HEK293 (cell line): ENCODE measurements around the gene DIP2C.

Experiments used
- CTCF ChIP-seq: fragments of 450-650 bp; formaldehyde crosslinking; IDR thresholded peaks from 2 replicates; pipeline ENCODE4 v1.5.1; 2016; ENCODE audit warnings: missing biosample characterization, missing genetic modification characterization
- EGR2 ChIP-seq: fragments of 450-650 bp; formaldehyde crosslinking; IDR thresholded peaks from 2 replicates; pipeline ENCODE4 v1.5.1; 2016; ENCODE audit warnings: low read depth, missing biosample characterization, missing genetic modification characterization
- GLI4 ChIP-seq: fragments of 450-650 bp; formaldehyde crosslinking; IDR thresholded peaks from 2 replicates; pipeline ENCODE4 v1.5.1; 2016; ENCODE audit warnings: missing biosample characterization, missing genetic modification characterization
- PATZ1 ChIP-seq: fragments of 450-650 bp; formaldehyde crosslinking; IDR thresholded peaks from 2 replicates; pipeline ENCODE4 v1.5.1; 2016; ENCODE audit warnings: missing biosample characterization, missing genetic modification characterization
- PBX3 ChIP-seq: sonication (generic); formaldehyde crosslinking; IDR thresholded peaks from 2 replicates; pipeline ENCODE4 v1.8.1; 2022; ENCODE audit warnings: mild to moderate bottlenecking, moderate library complexity, missing genetic modification reagents
- ZBTB20 ChIP-seq: fragments of 450-650 bp; formaldehyde crosslinking; IDR thresholded peaks from 2 replicates; pipeline ENCODE4 v1.5.1; 2016; ENCODE audit warnings: missing biosample characterization, missing genetic modification characterization
- ZBTB21 ChIP-seq: fragments of 450-650 bp; formaldehyde crosslinking; IDR thresholded peaks from 2 replicates; pipeline ENCODE4 v1.5.1; 2017; ENCODE audit warnings: missing biosample characterization, missing genetic modification characterization
- ZNF138 ChIP-seq: fragments of 450-650 bp; formaldehyde crosslinking; IDR thresholded peaks from 2 replicates; pipeline ENCODE4 v1.5.1; 2016; ENCODE audit warnings: missing biosample characterization, missing genetic modification characterization, borderline replicate concordance
- ZNF146 ChIP-seq: fragments of 450-650 bp; formaldehyde crosslinking; IDR thresholded peaks from 2 replicates; pipeline ENCODE4 v1.5.1; 2016; ENCODE audit warnings: missing biosample characterization, missing genetic modification characterization
- ZNF350 ChIP-seq: fragments of 450-650 bp; formaldehyde crosslinking; IDR thresholded peaks from 2 replicates; pipeline ENCODE4 v1.5.0; 2017; ENCODE audit warnings: missing biosample characterization, mild to moderate bottlenecking, missing genetic modification characterization
- ZNF354C ChIP-seq: fragments of 450-650 bp; formaldehyde crosslinking; IDR thresholded peaks from 2 replicates; pipeline ENCODE4 v1.5.1; 2016; ENCODE audit warnings: missing biosample characterization, missing genetic modification characterization, low read depth, borderline replicate concordance
- ZNF513 ChIP-seq: fragments of 450-650 bp; IDR thresholded peaks from 2 replicates; pipeline ENCODE4 v1.5.1; 2018; ENCODE audit warnings: missing biosample characterization, missing genetic modification characterization
- ZNF530 ChIP-seq: fragments of 450-650 bp; formaldehyde crosslinking; IDR thresholded peaks from 2 replicates; pipeline ENCODE4 v1.5.1; 2016; ENCODE audit warnings: low read depth, missing biosample characterization, missing genetic modification characterization
- ZNF76 ChIP-seq: fragments of 450-650 bp; formaldehyde crosslinking; IDR thresholded peaks from 2 replicates; pipeline ENCODE4; 2016; ENCODE audit warnings: low read depth, missing biosample characterization, missing genetic modification characterization, borderline replicate concordance

- TF ChIP-seq ZNF350 (tag by site-specific recombination): no peak
- no peak for TF ChIP-seq ZBTB20 (tag by site-specific recombination)
- TF ChIP-seq ZNF354C (tag by site-specific recombination): no peak
- TF ChIP-seq ZNF146 (tag by site-specific recombination): no peak
- no peak for TF ChIP-seq ZNF513 (tag by site-specific recombination)
- TF ChIP-seq CTCF: no peak
- no peak for TF ChIP-seq GLI4 (tag by site-specific recombination)
- TF ChIP-seq ZNF138 (tag by site-specific recombination): no peak
- no peak for TF ChIP-seq PATZ1 (tag by site-specific recombination)
- TF ChIP-seq EGR2 (tag by site-specific recombination): no peak
- no peak for TF ChIP-seq ZNF530 (tag by site-specific recombination)
- TF ChIP-seq PBX3: no peak
- no peak for TF ChIP-seq ZNF76
- no peak for TF ChIP-seq ZBTB21
Observed at GRCh38 chr10:635088-635861, 54.2 kb downstream of the DIP2C start.
